NOMO-1 treated with DMSO at 0.1 percent for 48 hours (cell line): ENCODE measurements around the gene RASSF3.

ENCODE experiments used
- DNase-seq: peaks from one replicate; lab custom pipeline; 2025; ENCODE audit not compliant: unreplicated experiment; lab: John Stamatoyannopoulos, UW

The RASSF3 gene

GRCh38 chr12:64720884-64721283, 110.6 kb downstream of the RASSF3 start:
- no peak for DNase-seq

- no peak for DNase-seq
Measured at GRCh38 chr12:64722835-64723234, 112.5 kb downstream of the RASSF3 start.

GRCh38 chr12:64723630-64724029, 113.3 kb downstream of the RASSF3 start:
- no peak for DNase-seq

- no peak for DNase-seq
Measured at GRCh38 chr12:64724201-64724745, 114.0 kb downstream of the RASSF3 start.

GRCh38 chr12:64729909-64730587, 119.8 kb downstream of the RASSF3 start:
- DNase-seq, result peak; percentile 75

- DNase-seq, result peak; percentile 38
Measured at GRCh38 chr12:64730588-64730969, 120.3 kb downstream of the RASSF3 start.

GRCh38 chr12:64731683-64732082, 121.4 kb downstream of the RASSF3 start:
- DNase-seq, result no peak

- DNase-seq, result no peak
Measured at GRCh38 chr12:64733857-64734256, 123.6 kb downstream of the RASSF3 start.

- no peak for DNase-seq
Measured at GRCh38 chr12:64735442-64735841, 125.1 kb downstream of the RASSF3 start.

GRCh38 chr12:64736771-64737170, 126.5 kb downstream of the RASSF3 start:
- no peak for DNase-seq

GRCh38 chr12:64737539-64737938, 127.2 kb downstream of the RASSF3 start:
- no peak for DNase-seq

GRCh38 chr12:64739778-64740177, 129.5 kb downstream of the RASSF3 start:
- DNase-seq, result no peak

- DNase-seq, result peak; percentile 33
Measured at GRCh38 chr12:64740646-64741045, 130.4 kb downstream of the RASSF3 start.

GRCh38 chr12:64742416-64742815, 132.1 kb downstream of the RASSF3 start:
- no peak for DNase-seq

GRCh38 chr12:64743206-64743605, 132.9 kb downstream of the RASSF3 start:
- DNase-seq, result no peak

- DNase-seq, result no peak
Measured at GRCh38 chr12:64744422-64745258, 134.3 kb downstream of the RASSF3 start.

GRCh38 chr12:64745259-64745807, 135.0 kb downstream of the RASSF3 start:
- no peak for DNase-seq

GRCh38 chr12:64745980-64746379, 135.7 kb downstream of the RASSF3 start:
- no peak for DNase-seq

GRCh38 chr12:64746663-64747062, 136.4 kb downstream of the RASSF3 start:
- DNase-seq, result peak; percentile 10
